Right lobe of liver (tissue), 4 donors: ENCODE data around the gene CEMP1.

Experiments used
- CTCF ChIP-seq, 4 donors: fragments of 200-600 bp in 3 of 4; fragments of 450-650 bp in 1 of 4; IDR thresholded peaks; one replicate each; pipeline versions ENCODE4 v1.5.1 to v1.8.0; 2016 to 2022; ENCODE audit warnings: antibody characterized with exemption in 4 of 4, mild to moderate bottlenecking in 2 of 4
- POLR2A ChIP-seq: fragments of 450-650 bp; IDR thresholded peaks from one replicate; pipeline ENCODE4 v1.6.1; 2017; ENCODE audit warnings: antibody characterized with exemption, mild to moderate bottlenecking
- donor health status: DM: no; HTN: no; CAD: no.
- donor health status: DM: no; HTN: no; CAD: no.
- donor health status: DM: no; HTN: yes; CAD: no.

- TF ChIP-seq CTCF (IDR thresholded peaks at IDR 0.05) (no peak), POLR2A (no peak)
Measured at GRCh38 chr16:2489581-2489980, 41.6 kb downstream of the CEMP1 start.
